ENCODE results near the gene RAB10. TPM values are rescaled to one million over a fixed set of nuclear protein-coding genes. Genes with fewer than 3 reads are reported as not detected.

Gene RAB10
- total RNA-seq, 1 experiment from 2014 or later: 140 TPM

GRCh38 chr2:26000561-26001082 is 33.3 kb upstream of the RAB10 start:
- POLR2A ChIA-PET (ENCODE audit: low non-redundant PET): interaction anchor here (0.6 kb wide), 1 partner anchor 106 kb away, joined by 4 read pairs; no protein-coding TSS in a partner anchor

GRCh38 chr2:26001743-26002351 is 32.0 kb upstream of the RAB10 start:
- CTCF ChIA-PET: no interaction called here
- H3K36me3 ChIP-seq (ENCODE audit: insufficient read depth, low read length, poor library complexity, severe bottlenecking): no peaks in the 10 kb centered on the region
- no peaks in the 10 kb centered on the region for H3K27me3 ChIP-seq (replicated peaks; ENCODE audit: insufficient read depth, low read depth, low read length, poor library complexity)
- peak overlapping the region; percentile 68 for H3K27ac ChIP-seq (ENCODE audit: low read depth, low read length, poor library complexity, severe bottlenecking)
- H3K9me3 ChIP-seq (ENCODE audit: low read depth, low read length, poor library complexity, severe bottlenecking): no peaks in the 10 kb centered on the region
- peaks cover 28% of the 10 kb centered on the region for H3K4me1 ChIP-seq (ENCODE audit: insufficient read depth, low read length, poor library complexity, severe bottlenecking)
- intact Hi-C loops (cut with micrococcal nuclease; ENCODE audit: unreplicated experiment): no loop called here
- peak; percentile 90 for DNase-seq (ENCODE audit: low spot score)
- no TSS peak for BruUV-seq (replicated peaks)
- no peak for TF ChIP-seq CTCF (conservative IDR thresholded peaks at IDR 0.05; ENCODE audit: low read depth, low read length)
- TF ChIP-seq EZH2 (IDR thresholded peaks at IDR 0.05; ENCODE audit: borderline replicate concordance, low read depth, low read length, poor library complexity, severe bottlenecking): no peak
- POLR2A ChIA-PET (ENCODE audit: low non-redundant PET): no interaction called here
- H3K4me3 ChIP-seq (ENCODE audit: low read depth, low read length, poor library complexity, severe bottlenecking): no peak overlapping the region

More at GRCh38 chr2:26000561-26001082, 33.3 kb upstream of the RAB10 start:
- no peaks in the 10 kb centered on the region for H3K27me3 ChIP-seq (replicated peaks; ENCODE audit: insufficient read depth, low read depth, low read length, poor library complexity)
- no peak overlapping the region for H3K4me3 ChIP-seq (ENCODE audit: low read depth, low read length, poor library complexity, severe bottlenecking)
- no TSS peak for BruUV-seq (replicated peaks)
- no peak overlapping the region for H3K27ac ChIP-seq (ENCODE audit: low read depth, low read length, poor library complexity, severe bottlenecking)
- H3K4me1 ChIP-seq (ENCODE audit: insufficient read depth, low read length, poor library complexity, severe bottlenecking): peaks cover 27% of the 10 kb centered on the region
- TF ChIP-seq CTCF (conservative IDR thresholded peaks at IDR 0.05; ENCODE audit: low read depth, low read length): no peak
- no peak for TF ChIP-seq EZH2 (IDR thresholded peaks at IDR 0.05; ENCODE audit: borderline replicate concordance, low read depth, low read length, poor library complexity, severe bottlenecking)
- intact Hi-C loops (cut with micrococcal nuclease; ENCODE audit: unreplicated experiment): no loop called here
- H3K36me3 ChIP-seq (ENCODE audit: insufficient read depth, low read length, poor library complexity, severe bottlenecking): no peaks in the 10 kb centered on the region
- no peaks in the 10 kb centered on the region for H3K9me3 ChIP-seq (ENCODE audit: low read depth, low read length, poor library complexity, severe bottlenecking)
- CTCF ChIA-PET: no interaction called here
- no peak for DNase-seq (ENCODE audit: low spot score)

- Histone ChIP-seq H3K4me3 (ENCODE audit: low read depth, low read length, poor library complexity, severe bottlenecking) (no peak overlapping the region), H3K9me3 (ENCODE audit: low read depth, low read length, poor library complexity, severe bottlenecking) (no peaks in the 10 kb centered on the region), H3K36me3 (ENCODE audit: insufficient read depth, low read length, poor library complexity, severe bottlenecking) (no peaks in the 10 kb centered on the region), H3K27me3 (replicated peaks; ENCODE audit: insufficient read depth, low read depth, low read length, poor library complexity) (no peaks in the 10 kb centered on the region), H3K27ac (ENCODE audit: low read depth, low read length, poor library complexity, severe bottlenecking) (peak overlapping the region; percentile 47), H3K4me1 (ENCODE audit: insufficient read depth, low read length, poor library complexity, severe bottlenecking) (peaks cover 28% of the 10 kb centered on the region)
- intact Hi-C loops (cut with micrococcal nuclease; ENCODE audit: unreplicated experiment): no loop called here
- ChIA-PET CTCF (no interaction called here), POLR2A (ENCODE audit: low non-redundant PET) (no interaction called here)
- DNase-seq (ENCODE audit: low spot score): no peak
- no TSS peak for BruUV-seq (replicated peaks)
- TF ChIP-seq CTCF (conservative IDR thresholded peaks at IDR 0.05; ENCODE audit: low read depth, low read length) (no peak), EZH2 (IDR thresholded peaks at IDR 0.05; ENCODE audit: borderline replicate concordance, low read depth, low read length, poor library complexity, severe bottlenecking) (no peak)
Observed at GRCh38 chr2:26002632-26003310, 31.1 kb upstream of the RAB10 start.
